Fibroblast of the aortic adventitia (primary cell): ENCODE results near the gene FRS2. TPM values are rescaled to one million over a fixed set of nuclear protein-coding genes. Genes with fewer than 3 reads are reported as not detected.

Experiments used
- DNase-seq: peaks from one replicate; pipeline ENCODE4 v3.0.0-alpha.2; 2010; ENCODE audit warnings: low read depth
- H3K4me3 ChIP-seq: 2 replicates; pipeline ENCODE4 v1.5.1; 2011; ENCODE audit warnings: low read depth, mild to moderate bottlenecking, control low read depth, low read length, moderate library complexity
- CTCF ChIP-seq: IDR thresholded peaks from 2 replicates; pipeline ENCODE4 v1.5.1; 2011; ENCODE audit warnings: mild to moderate bottlenecking, low read length, control low read depth, inconsistent platforms; ENCODE audit not compliant: insufficient read depth
- total RNA-seq: library from RNA; depleted of rRNA; stranded (reverse); fragments of >200 nt; gene quantifications from 2 replicates; pipeline ENCODE4 v1.2.3, GENCODE V29; 2012; ENCODE audit warnings: low replicate concordance

FRS2 gene
- total RNA-seq, 1 donor, result 67.0 TPM

GRCh38 chr12:69431591-69432222, 38.5 kb upstream of the FRS2 start:
- H3K4me3 ChIP-seq, result no peak overlapping the region
- no peak for DNase-seq
- no peak for TF ChIP-seq CTCF

GRCh38 chr12:69433653-69434052, 36.5 kb upstream of the FRS2 start:
- no peak for TF ChIP-seq CTCF
- no peak overlapping the region for H3K4me3 ChIP-seq
- no peak for DNase-seq

- DNase-seq, result peak; percentile 90
- no peak for TF ChIP-seq CTCF
Observed at GRCh38 chr12:69435644-69436043, 34.5 kb upstream of the FRS2 start.

DNA sequence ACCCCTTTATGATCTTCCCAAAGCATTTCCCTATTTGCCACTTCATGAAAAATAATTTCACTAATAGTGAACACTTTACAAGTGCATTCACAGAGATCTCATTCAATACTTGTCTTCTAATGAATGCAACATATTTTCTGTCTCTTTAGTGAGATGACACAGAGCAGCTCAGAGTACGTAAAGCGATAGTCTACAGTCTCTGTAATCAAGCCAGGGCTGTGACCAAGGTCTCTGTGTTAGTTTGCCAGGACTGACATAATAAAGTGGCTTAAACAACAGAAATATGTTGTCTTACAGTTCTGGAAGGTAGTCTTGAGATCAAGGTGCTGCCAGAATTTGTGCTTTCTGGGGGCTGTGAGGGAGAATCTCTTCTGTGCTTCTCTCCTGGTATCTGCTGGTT, 33.1 kb upstream of the FRS2 start:
- no peak overlapping the region for H3K4me3 ChIP-seq
- no peak for TF ChIP-seq CTCF
- no peak for DNase-seq

More at GRCh38 chr12:69435644-69436043, 34.5 kb upstream of the FRS2 start:
- no peak overlapping the region for H3K4me3 ChIP-seq

- no peak for TF ChIP-seq CTCF
Observed at GRCh38 chr12:69438539-69438938, 31.6 kb upstream of the FRS2 start.

DNA sequence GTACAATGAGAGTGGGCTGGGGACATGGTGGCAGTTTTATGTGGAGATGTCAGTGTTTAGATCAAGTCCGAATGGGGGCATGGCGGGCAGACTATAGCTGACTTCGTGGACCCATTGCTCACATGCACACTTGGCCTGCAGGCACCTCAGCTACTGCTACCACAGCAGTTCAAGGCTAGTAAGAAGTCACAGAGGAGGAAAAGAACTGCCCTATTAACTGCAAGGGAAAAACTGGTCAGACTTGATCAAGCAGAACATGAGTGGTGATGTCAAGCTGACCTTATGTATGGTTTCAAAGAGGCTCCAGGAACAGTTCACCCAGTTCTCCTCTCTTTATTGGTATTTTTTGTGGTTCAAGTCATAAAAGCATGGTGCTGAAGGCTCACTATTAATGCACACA, 30.2 kb upstream of the FRS2 start:
- no peak for DNase-seq
- no peak for TF ChIP-seq CTCF
- no peak overlapping the region for H3K4me3 ChIP-seq

More at GRCh38 chr12:69438539-69438938, 31.6 kb upstream of the FRS2 start:
- no peak overlapping the region for H3K4me3 ChIP-seq
- peak; percentile 23 for DNase-seq

- no peak overlapping the region for H3K4me3 ChIP-seq
- no peak for DNase-seq
- TF ChIP-seq CTCF, result no peak
Observed at GRCh38 chr12:69440886-69441285, 29.3 kb upstream of the FRS2 start.
